Fibroblast of lung (primary cell): Measurements from ENCODE around the gene ARFIP1.
"Not testable (repeated sequence)": the region's sequence is repeated elsewhere in the genome, so short reads cannot be mapped to it uniquely, and the experiment has no call there.

Experiments
- CTCF ChIP-seq, 2 donors: IDR thresholded peaks in 1 of 2; conservative IDR thresholded peaks in 1 of 2; 1 replicate in 1 of 2; 2 replicates in 1 of 2; pipeline ENCODE4 v1.5.1; 2011 to 2012; ENCODE audit warnings: low read length in 2 of 2, control low read depth in 1 of 2, inconsistent platforms in 1 of 2, low read depth in 1 of 2, mild to moderate bottlenecking in 1 of 2
- EZH2 ChIP-seq: IDR thresholded peaks from 2 replicates; pipeline ENCODE4 v1.5.1; 2012; ENCODE audit warnings: low read length, control low read depth, mild to moderate bottlenecking; ENCODE audit errors: missing control alignments

GRCh38 chr4:152898133-152898532 lies 118.4 kb downstream of the ARFIP1 start:
- TF ChIP-seq EZH2; CTCF (conservative IDR thresholded peaks at IDR 0.05 in 1 of 2, IDR thresholded peaks at IDR 0.05 in 1 of 2; ENCODE audit: low read depth in 1 of 2, low read length in 2 of 2): not testable (repeated sequence)
